Upper lobe of right lung (tissue), 1 donor: ENCODE results near the gene USP54. TPM values are rescaled to one million over a fixed set of nuclear protein-coding genes. Genes with fewer than 3 reads are reported as not detected.
A peak's percentile ranks its signal among the peaks of the same experiment; 100 is the strongest.

Source experiments
- ATAC-seq: fragments of 200-7000 bp; cut with Tn5 transposase; one replicate; pipeline ENCODE4 v1.9.1; 2020; ENCODE audit warnings: mild to moderate bottlenecking, moderate library complexity
- DNase-seq: peaks from one replicate; pipeline ENCODE4 v3.0.0-alpha.2; 2020
- H3K27ac ChIP-seq: fragments of 200-600 bp; one replicate; pipeline ENCODE4 v1.8.0; 2022
- H3K27me3 ChIP-seq: fragments of 200-600 bp; one replicate; pipeline ENCODE4 v1.8.0; 2022; ENCODE audit warnings: mild to moderate bottlenecking
- H3K36me3 ChIP-seq: fragments of 200-600 bp; one replicate; pipeline ENCODE4 v1.8.0; 2022
- H3K4me1 ChIP-seq: fragments of 200-600 bp; one replicate; pipeline ENCODE4 v1.8.0; 2022
- H3K4me3 ChIP-seq: fragments of 200-600 bp; one replicate; pipeline ENCODE4 v1.8.0; 2022; ENCODE audit warnings: mild to moderate bottlenecking
- H3K9me3 ChIP-seq: fragments of 200-600 bp; one replicate; pipeline ENCODE4 v1.8.0; 2022
- intact Hi-C: fragments of 100-400 bp; cut with DNase I; formaldehyde crosslinking; loops from one replicate; pipeline ENCODE4 v1.11.0; 2022
- total RNA-seq: library from RNA; stranded (reverse); fragmentation: NEBNext Ultra II Directional; extraction: Animal tissue kit (Norgen Biotek cat#: 25700); gene quantifications from one replicate; pipeline ENCODE4 v1.2.1, GENCODE V29; 2021
- TF ChIP-seq, protein P1 (sequence below): fragments of 200-600 bp; IDR thresholded peaks from one replicate; pipeline ENCODE4 v1.8.0; 2022; ENCODE audit warnings: antibody characterized with exemption
- donor health status: DM: no; HTN: yes; CAD: no; lungs with severe emphysema.

Gene USP54
- total RNA-seq, 1 donor from 2014 or later: 114 TPM

DNA sequence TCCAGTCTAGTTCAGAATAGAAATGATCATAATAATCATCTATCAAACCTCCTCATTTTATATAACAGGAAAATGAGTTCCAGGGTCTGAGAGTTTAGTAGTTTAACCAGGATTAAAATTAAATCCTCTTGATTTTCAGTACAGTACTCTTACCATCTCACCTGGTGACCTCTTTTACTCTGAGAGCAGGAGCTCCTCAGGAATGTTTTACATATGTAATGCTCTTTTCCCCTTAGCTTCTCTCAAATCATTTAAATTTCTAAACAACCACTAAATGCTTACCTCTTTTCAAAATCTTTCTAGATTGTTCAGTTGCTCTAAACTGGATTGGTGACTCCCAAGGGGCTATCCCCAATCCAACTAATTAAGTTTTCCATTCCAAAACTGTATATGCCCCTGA is 85.1 kb downstream of the USP54 start:
- TF ChIP-seq, protein P1, sequence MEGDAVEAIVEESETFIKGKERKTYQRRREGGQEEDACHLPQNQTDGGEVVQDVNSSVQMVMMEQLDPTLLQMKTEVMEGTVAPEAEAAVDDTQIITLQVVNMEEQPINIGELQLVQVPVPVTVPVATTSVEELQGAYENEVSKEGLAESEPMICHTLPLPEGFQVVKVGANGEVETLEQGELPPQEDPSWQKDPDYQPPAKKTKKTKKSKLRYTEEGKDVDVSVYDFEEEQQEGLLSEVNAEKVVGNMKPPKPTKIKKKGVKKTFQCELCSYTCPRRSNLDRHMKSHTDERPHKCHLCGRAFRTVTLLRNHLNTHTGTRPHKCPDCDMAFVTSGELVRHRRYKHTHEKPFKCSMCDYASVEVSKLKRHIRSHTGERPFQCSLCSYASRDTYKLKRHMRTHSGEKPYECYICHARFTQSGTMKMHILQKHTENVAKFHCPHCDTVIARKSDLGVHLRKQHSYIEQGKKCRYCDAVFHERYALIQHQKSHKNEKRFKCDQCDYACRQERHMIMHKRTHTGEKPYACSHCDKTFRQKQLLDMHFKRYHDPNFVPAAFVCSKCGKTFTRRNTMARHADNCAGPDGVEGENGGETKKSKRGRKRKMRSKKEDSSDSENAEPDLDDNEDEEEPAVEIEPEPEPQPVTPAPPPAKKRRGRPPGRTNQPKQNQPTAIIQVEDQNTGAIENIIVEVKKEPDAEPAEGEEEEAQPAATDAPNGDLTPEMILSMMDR: no peak
- Histone ChIP-seq H3K4me1 (no peaks in the 10 kb centered on the region), H3K27ac (no peak overlapping the region), H3K27me3 (no peaks in the 10 kb centered on the region), H3K4me3 (no peak overlapping the region), H3K9me3 (no peaks in the 10 kb centered on the region), H3K36me3 (peaks cover 38% of the 10 kb centered on the region)
- DNase-seq (no peak), ATAC-seq (no peak)
- intact Hi-C loops: no loop called here

DNA sequence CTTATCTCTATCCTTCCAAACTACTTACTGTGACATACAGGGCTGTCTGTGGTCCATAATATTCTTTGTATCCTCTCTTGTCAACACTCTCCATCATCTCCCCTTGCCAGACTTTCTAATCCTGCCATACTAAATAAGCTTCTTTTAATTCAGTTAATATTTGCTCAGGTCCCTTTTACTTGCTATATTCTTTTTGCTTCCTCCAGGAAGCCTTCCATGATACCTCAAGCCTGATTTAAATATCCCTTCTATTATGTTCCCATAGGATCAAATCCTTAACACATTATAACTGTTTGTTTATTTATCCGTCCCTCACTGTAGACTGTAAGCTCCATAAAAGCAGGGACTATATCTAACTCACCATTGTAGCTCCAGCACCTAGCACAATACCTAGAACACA is 88.1 kb downstream of the USP54 start:
- intact Hi-C loops: no loop called here
- no peaks in the 10 kb centered on the region for H3K27me3 ChIP-seq
- DNase-seq (no peak), ATAC-seq (no peak)
- no peaks in the 10 kb centered on the region for H3K9me3 ChIP-seq
- H3K36me3 ChIP-seq: peaks cover 65% of the 10 kb centered on the region
- no peak overlapping the region for H3K27ac ChIP-seq
- H3K4me1 ChIP-seq: no peaks in the 10 kb centered on the region
- TF ChIP-seq, protein P1: no peak
- no peak overlapping the region for H3K4me3 ChIP-seq

DNA sequence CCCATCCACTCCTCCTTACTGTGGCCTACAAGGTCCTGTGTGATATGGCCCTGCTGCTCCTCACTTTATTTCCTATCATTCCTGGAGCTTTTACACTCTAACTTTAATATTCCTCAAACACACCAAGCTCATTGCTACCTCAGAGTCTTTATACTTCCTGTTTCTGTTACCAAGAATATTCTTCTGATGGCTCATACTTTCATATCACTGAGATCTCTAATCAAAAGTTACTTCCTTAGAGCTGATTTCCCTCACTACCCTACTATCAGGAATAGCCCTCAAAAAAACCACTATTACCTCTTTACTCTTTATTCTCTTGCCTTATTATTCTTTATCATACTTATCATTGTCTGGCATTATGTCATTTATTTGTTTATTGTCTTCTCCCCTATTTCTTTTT is 89.5 kb downstream of the USP54 start:
- DNase-seq (no peak), ATAC-seq (no peak)
- intact Hi-C loops: no loop called here
- no peak overlapping the region for H3K27ac ChIP-seq
- peaks cover 69% of the 10 kb centered on the region for H3K36me3 ChIP-seq
- TF ChIP-seq, protein P1: no peak
- H3K27me3 ChIP-seq: no peaks in the 10 kb centered on the region
- no peaks in the 10 kb centered on the region for H3K9me3 ChIP-seq
- no peak overlapping the region for H3K4me3 ChIP-seq
- peaks cover 2% of the 10 kb centered on the region for H3K4me1 ChIP-seq

DNA sequence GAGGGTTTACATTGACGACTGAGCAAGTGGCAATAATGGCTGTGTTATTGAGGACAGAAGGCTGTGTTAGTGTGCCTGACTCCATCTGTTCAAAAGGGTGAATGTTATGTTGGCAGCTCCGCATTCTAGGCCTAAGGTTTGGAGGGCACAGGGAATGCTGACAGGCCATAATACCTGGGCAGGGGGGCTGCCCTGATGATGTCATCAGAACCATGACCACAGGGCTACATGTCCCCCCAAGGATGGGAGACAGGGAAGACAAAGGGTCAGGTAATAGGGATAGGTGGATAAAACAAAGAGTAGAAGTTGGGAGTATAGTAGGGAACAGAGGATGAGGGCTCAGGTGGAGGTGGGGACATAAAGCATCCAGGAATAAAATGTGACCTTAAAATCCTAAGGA is 93.5 kb downstream of the USP54 start:
- no peak overlapping the region for H3K27ac ChIP-seq
- intact Hi-C loops: no loop called here
- no peak overlapping the region for H3K4me3 ChIP-seq
- peaks cover 21% of the 10 kb centered on the region for H3K4me1 ChIP-seq
- TF ChIP-seq, protein P1: no peak
- H3K27me3 ChIP-seq: no peaks in the 10 kb centered on the region
- ATAC-seq (no peak), DNase-seq (no peak)
- no peaks in the 10 kb centered on the region for H3K9me3 ChIP-seq
- H3K36me3 ChIP-seq: peaks cover 40% of the 10 kb centered on the region

DNA sequence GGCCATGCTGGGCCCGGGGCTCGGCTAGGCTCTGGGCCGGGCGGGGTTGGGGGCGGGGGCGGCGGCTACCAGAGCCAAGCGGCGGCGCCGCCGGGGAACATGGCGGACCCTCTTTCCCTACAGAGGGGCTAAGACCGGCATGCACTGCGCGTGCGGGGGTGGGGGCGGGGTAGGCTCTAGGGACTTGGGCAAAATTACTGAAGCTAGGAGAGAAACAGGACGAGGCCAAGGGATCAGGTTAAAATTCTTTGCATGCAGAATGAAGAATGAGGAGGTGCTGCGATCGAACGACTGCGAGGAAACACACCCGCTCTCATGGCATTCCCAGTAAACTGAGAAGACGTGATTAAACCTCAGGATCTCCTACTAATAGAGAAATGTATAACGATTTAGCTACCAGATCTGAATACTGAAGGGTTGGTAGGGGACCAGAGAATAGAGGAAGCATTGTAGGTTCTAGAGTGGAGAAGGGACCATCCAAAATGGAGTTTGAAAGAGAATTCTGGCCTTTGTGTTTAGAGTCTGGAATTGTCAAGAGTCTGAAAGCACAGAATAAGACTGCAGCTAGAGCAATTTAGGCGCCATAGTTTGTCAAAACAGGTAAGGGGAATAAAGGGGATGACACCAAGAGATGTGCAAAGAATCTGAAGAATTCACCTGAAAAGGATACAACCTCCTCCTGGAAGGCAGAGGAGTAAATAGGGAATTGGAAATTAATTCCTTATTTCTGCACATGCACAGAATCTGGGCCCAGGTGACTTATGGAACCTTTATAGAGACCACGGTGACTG is 95.1 kb downstream of the USP54 start, which contains the start of gene PPP3CB:
Gene PPP3CB, minus strand, starts transcription at position 141 of the 791 bp plus-strand sequence. Its CDS starts 135 bp downstream, at position 6.
- DNase-seq (peak; percentile 97), ATAC-seq (peak; percentile 94)
- TF ChIP-seq, protein P1: no peak
- peaks cover 31% of the 10 kb centered on the region for H3K36me3 ChIP-seq
- H3K4me1 ChIP-seq: peaks cover 27% of the 10 kb centered on the region
- H3K27me3 ChIP-seq: no peaks in the 10 kb centered on the region
- no peaks in the 10 kb centered on the region for H3K9me3 ChIP-seq
- intact Hi-C loops: no loop called here
- H3K27ac ChIP-seq: peak within 1 kb of the TSS; percentile 97
- peak within 1 kb of the TSS; percentile 90 for H3K4me3 ChIP-seq
